Adipose tissue (tissue), 3 donors: ENCODE results near the gene DNAH9. TPM values are rescaled to one million over a fixed set of nuclear protein-coding genes. Genes with fewer than 3 reads are reported as not detected.

ENCODE experiments used
- H3K27ac ChIP-seq: one replicate; pipeline ENCODE4 v1.5.1; 2013; ENCODE audit warnings: low read depth, low read length
- WGBS, 3 donors: extraction: QIAGEN DNeasy Blood & Tissue Kit; methylation state at CpG; one replicate each; pipeline ENCODE4 v1.1.7; 2013; 5-methylcytosine and 5-hydroxymethylcytosine counted together
- polyA plus RNA-seq, 3 donors: library from polyadenylated mRNA; stranded (reverse); fragments of 200-250 nt; gene quantifications; one replicate each; pipeline ENCODE4 v1.2.3, GENCODE V29; 2013
- donor health status: healthy with polysubstance abuse.
- donor health status: Bipolar disorder and iron deficiency.
- donor health status: healthy.

DNAH9 gene
- polyA plus RNA-seq, 3 donors, result 0.95 to 6.0 (median 2.2) TPM

DNA sequence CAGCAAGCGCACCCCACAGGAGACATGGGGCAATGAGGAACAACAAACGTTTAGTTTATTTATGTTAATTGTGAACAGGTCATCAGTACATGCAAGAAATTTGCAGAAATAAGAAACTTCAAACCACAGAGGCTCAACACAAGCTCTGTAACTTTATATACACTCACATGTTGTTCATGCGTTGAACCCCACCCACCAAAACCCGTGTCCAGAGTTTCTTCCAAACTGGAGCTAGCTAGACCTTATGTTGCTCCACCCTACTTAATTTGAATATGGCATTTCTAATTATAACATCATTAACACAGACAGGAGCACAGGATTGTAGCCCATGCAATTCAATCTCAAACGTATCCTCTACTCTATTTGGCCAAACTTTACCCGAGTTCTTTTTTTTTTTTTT lies 206.9 kb downstream of the DNAH9 start:
- 80 to 89% (median 85%) methylated on average over 6 of the region's 6 CpGs for WGBS, 3 donors
- H3K27ac ChIP-seq, result no peak overlapping the region

GRCh38 chr17:11805952-11806351 lies 207.7 kb downstream of the DNAH9 start:
- 94 to 97% (median 96%) methylated on average over 7 of the region's 7 CpGs for WGBS, 3 donors
- H3K27ac ChIP-seq, result no peak overlapping the region

GRCh38 chr17:11807606-11808005 lies 209.3 kb downstream of the DNAH9 start:
- 68 to 79% (median 77%) methylated on average over 7 of the region's 7 CpGs for WGBS, 3 donors
- H3K27ac ChIP-seq, result no peak overlapping the region

DNA sequence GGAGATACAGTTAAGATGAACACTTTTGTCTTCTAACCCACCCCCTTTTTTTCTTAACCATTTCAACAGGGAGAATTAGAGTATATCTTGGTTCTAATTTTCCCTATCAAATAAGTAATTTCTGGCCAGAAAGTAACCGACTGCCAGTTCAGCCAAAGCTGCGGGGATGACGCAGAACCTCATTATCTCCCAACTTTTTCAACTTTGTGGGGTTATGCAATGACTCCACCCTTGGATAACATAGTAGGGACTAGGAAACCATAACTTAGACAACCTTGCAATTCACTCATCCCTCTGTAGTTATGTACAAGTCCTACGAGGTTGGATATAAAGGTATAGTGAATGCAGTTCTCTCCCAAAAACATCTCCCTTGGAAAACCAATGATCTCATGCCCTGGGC lies 215.0 kb downstream of the DNAH9 start:
- H3K27ac ChIP-seq, result no peak overlapping the region
- WGBS, 3 donors, result 85 to 90% (median 86%) methylated on average over 4 of the region's 4 CpGs

GRCh38 chr17:11813871-11814270 lies 215.6 kb downstream of the DNAH9 start:
- no peak overlapping the region for H3K27ac ChIP-seq

- H3K27ac ChIP-seq, result no peak overlapping the region
- WGBS, 3 donors, result 47 to 66% (median 52%) methylated on average over 3 of the region's 3 CpGs
Measured at GRCh38 chr17:11814655-11815262, 216.5 kb downstream of the DNAH9 start.

- 44 to 81% (median 75%) methylated on average over 2 of the region's 2 CpGs for WGBS, 3 donors
Measured at GRCh38 chr17:11816409-11816808, 218.1 kb downstream of the DNAH9 start.

DNA sequence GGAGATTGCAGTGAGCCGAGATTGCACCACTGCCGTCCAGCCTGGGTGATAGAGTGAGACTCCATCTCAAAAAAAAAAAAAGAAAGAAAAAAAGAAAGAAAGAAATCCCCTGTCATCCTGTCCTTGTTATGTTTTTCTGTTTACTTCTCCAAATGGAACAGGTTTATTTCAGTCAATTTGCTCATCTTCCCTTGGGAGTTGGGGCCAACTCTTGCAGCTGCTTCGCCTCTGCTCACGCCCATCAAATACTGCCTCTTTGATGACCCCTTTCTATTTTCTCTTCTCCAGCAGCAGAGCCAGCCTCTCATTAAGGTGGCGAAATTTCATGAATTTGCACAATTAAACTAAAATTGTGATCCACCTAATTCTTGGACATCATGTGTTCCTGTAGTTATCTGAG lies 225.6 kb downstream of the DNAH9 start:
- WGBS, 3 donors, result 85 to 88% (median 85%) methylated on average over 5 of the region's 5 CpGs
- no peak overlapping the region for H3K27ac ChIP-seq

More at GRCh38 chr17:11816409-11816808, 218.1 kb downstream of the DNAH9 start:
- H3K27ac ChIP-seq, result no peak overlapping the region

DNA sequence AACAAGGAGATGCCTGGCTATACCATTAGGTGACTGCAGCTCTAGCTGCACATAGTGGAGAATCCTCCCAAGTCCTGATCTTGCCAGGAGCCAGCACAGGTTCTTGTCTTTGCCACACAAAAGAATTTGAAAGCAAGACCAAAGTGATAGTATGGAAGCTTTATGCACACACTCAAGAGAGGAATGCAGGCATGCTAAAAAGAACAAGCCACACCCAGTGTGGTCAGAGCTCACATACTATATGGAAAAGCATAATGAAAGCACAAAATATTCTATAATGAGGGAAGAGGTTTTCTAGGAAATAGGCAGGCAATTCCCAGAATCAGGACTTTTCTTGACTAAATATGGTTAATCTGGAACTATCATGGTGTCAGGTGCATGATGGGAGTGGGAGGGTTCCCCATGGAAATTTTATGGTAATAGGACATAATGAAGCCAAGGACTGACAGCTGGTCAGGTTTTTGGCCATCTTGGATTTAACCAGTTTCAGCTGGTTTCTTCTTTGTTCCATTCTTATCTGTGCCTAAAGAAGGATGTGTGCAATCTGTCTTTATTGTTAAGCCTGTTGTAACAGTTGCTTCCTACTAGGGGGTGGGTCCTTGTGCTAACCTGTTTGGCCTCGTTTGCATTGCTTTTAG lies 227.4 kb downstream of the DNAH9 start:
- WGBS, 3 donors, result 44 to 57% (median 47%) methylated on average over 1 of the region's 1 CpG
- H3K27ac ChIP-seq, result no peak overlapping the region

GRCh38 chr17:11832401-11833137 lies 234.3 kb downstream of the DNAH9 start:
- WGBS, 3 donors, result 69 to 74% (median 70%) methylated on average over 10 of the region's 10 CpGs
- H3K27ac ChIP-seq, result no peak overlapping the region

- no peak overlapping the region for H3K27ac ChIP-seq
- 69 to 84% (median 82%) methylated on average over 5 of the region's 5 CpGs for WGBS, 3 donors
Measured at GRCh38 chr17:11836508-11836907, 238.2 kb downstream of the DNAH9 start.

DNA sequence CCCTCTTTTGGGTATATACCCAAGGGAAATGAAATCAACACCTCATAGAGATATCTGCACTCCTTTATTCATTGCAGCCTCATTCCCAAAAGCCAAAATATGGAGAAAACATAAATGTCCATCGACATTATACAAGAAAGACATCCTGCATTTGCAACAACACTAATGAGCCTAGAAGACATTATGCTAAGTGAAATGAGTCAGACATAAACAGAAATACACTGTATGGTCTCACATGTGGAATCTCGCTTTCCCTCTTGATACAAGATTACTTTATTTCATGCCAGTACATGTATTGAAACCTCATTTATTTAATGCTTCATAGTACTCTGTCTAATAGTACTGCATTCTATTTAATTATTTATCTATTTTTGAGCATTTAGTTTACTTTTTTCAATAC lies 241.8 kb downstream of the DNAH9 start:
- WGBS, 3 donors, result 90 to 96% (median 92%) methylated on average over 2 of the region's 2 CpGs
- no peak overlapping the region for H3K27ac ChIP-seq

DNA sequence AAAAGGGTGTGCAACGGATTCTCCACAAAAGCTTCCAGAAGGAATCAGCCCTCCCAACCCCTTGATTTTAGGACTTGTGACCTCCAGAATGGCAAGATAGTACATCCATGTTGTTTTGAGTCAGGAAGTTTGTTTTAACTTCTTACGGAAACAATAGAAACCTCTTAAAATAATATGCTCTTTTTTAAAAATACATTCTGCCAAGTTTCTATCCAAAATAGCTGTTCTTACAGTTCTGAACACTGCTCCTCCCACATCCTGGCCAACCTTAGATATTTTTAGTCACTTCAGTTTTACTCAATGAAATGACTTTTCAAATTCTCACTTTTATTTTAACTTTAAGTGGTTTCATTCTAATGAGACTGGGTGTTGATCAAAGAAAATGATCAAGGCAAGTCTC lies 242.6 kb downstream of the DNAH9 start:
- H3K27ac ChIP-seq, result no peak overlapping the region
- WGBS, 3 donors, result 30 to 61% (median 38%) methylated on average over 2 of the region's 2 CpGs

DNA sequence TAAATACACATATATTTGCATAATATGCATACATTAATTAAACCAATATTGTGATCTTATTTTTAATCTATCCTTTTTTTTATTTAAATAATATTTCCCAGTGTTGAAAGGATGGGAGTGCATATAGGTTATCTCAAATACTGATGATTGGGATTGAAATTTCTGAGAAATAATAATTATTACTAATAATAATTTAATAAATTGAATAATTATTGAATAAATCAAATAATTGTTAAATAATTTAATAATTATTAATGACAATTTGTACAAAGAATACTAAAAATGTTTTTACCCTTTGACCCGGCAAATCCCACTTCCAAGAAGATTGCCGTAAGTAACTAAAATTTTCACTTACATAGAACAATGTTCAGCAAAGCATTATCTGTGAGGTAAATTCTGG lies 250.1 kb downstream of the DNAH9 start:
- 67 to 77% (median 76%) methylated on average over 2 of the region's 2 CpGs for WGBS, 3 donors
- no peak overlapping the region for H3K27ac ChIP-seq

- WGBS, 3 donors, result 61 to 69% (median 67%) methylated on average over 4 of the region's 4 CpGs
- no peak overlapping the region for H3K27ac ChIP-seq
Measured at GRCh38 chr17:11852231-11852630, 254.0 kb downstream of the DNAH9 start.

GRCh38 chr17:11852912-11853311 lies 254.6 kb downstream of the DNAH9 start:
- no peak overlapping the region for H3K27ac ChIP-seq
- WGBS, 3 donors, result 81 to 90% (median 86%) methylated on average over 2 of the region's 2 CpGs

GRCh38 chr17:11853321-11854151 lies 255.3 kb downstream of the DNAH9 start:
- no peak overlapping the region for H3K27ac ChIP-seq
- WGBS, 3 donors, result 64 to 85% (median 69%) methylated on average over 11 of the region's 11 CpGs

DNA sequence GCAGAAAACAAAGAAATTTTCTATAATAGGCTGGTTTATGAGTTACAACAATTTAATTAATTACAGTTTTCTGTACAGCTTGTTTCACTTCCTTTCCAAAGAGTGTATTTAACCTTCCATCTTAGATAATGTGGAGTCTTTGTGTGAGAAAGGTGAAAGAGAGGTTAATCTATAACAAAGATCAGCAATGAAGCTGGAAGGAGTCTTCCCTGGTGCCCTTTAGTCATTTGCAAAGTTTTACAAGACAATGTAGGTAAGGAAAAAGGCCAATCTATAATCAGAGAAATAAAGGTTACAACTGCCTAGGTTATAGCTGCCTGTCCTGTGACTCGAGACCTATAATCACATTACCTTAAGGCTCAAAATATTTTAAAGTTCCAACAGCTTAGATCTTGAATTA lies 257.0 kb downstream of the DNAH9 start:
- WGBS, 3 donors, result 66 to 82% (median 75%) methylated on average over 1 of the region's 1 CpG
- no peak overlapping the region for H3K27ac ChIP-seq

- WGBS, 3 donors, result 85 to 89% (median 86%) methylated on average over 4 of the region's 4 CpGs
- no peak overlapping the region for H3K27ac ChIP-seq
Measured at GRCh38 chr17:11857006-11857405, 258.7 kb downstream of the DNAH9 start.
